NOMO-1 treated with dmso at 0.1 percent for 144 hours (cell line): ENCODE data around the gene HERC6.
"Not testable (repeated sequence)": the region's sequence is repeated elsewhere in the genome, so short reads cannot be mapped to it uniquely, and the experiment has no call there.

Experiments used
- DNase-seq: peaks from one replicate; lab custom pipeline; 2025; ENCODE audit not compliant: unreplicated experiment; lab: John Stamatoyannopoulos, UW

HERC6 gene

GRCh38 chr4:88390128-88390527, 11.5 kb downstream of the HERC6 start:
- DNase-seq = no peak

- no peak for DNase-seq
Measured at GRCh38 chr4:88391703-88392102, 13.1 kb downstream of the HERC6 start.

- DNase-seq = no peak
Measured at GRCh38 chr4:88396681-88397080, 18.0 kb downstream of the HERC6 start.

- DNase-seq = no peak
Measured at GRCh38 chr4:88398381-88398780, 19.7 kb downstream of the HERC6 start.

- no peak for DNase-seq
Measured at GRCh38 chr4:88409206-88409605, 30.6 kb downstream of the HERC6 start.

GRCh38 chr4:88409789-88410188, 31.1 kb downstream of the HERC6 start:
- no peak for DNase-seq

- DNase-seq = no peak
Measured at GRCh38 chr4:88411491-88412096, 32.9 kb downstream of the HERC6 start.

- DNase-seq = no peak
Measured at GRCh38 chr4:88413801-88414200, 35.1 kb downstream of the HERC6 start.

GRCh38 chr4:88414755-88415154, 36.1 kb downstream of the HERC6 start:
- no peak for DNase-seq

GRCh38 chr4:88415982-88416381, 37.3 kb downstream of the HERC6 start:
- DNase-seq = no peak

GRCh38 chr4:88418411-88418810, 39.8 kb downstream of the HERC6 start:
- DNase-seq = no peak

GRCh38 chr4:88419874-88420273, 41.2 kb downstream of the HERC6 start:
- DNase-seq = no peak

GRCh38 chr4:88420844-88421243, 42.2 kb downstream of the HERC6 start:
- DNase-seq = no peak

GRCh38 chr4:88422403-88422802, 43.8 kb downstream of the HERC6 start:
- no peak for DNase-seq

- no peak for DNase-seq
Measured at GRCh38 chr4:88429401-88429800, 50.7 kb downstream of the HERC6 start.

- DNase-seq = no peak
Measured at GRCh38 chr4:88435987-88436693, 57.5 kb downstream of the HERC6 start.

- DNase-seq = not testable (repeated sequence)
Measured at GRCh38 chr4:88437873-88438272, 59.2 kb downstream of the HERC6 start.

GRCh38 chr4:88439161-88439760, 60.6 kb downstream of the HERC6 start:
- no peak for DNase-seq

- no peak for DNase-seq
Measured at GRCh38 chr4:88440146-88440545, 61.5 kb downstream of the HERC6 start.

GRCh38 chr4:88441696-88442095, 63.0 kb downstream of the HERC6 start:
- DNase-seq = no peak

GRCh38 chr4:88442689-88443191, 64.1 kb downstream of the HERC6 start:
- no peak for DNase-seq

GRCh38 chr4:88443486-88443885, 64.8 kb downstream of the HERC6 start:
- no peak for DNase-seq
